Measurements from ENCODE around the gene SHB.

The SHB gene

GRCh38 chr9:37988602-37989001 lies 80.4 kb downstream of the SHB start:
- TF ChIP-seq ZNF10 (tag by site-specific recombination; IDR thresholded peaks at IDR 0.05) (peak; percentile 98), ZNF629 (tag by site-specific recombination; IDR thresholded peaks at IDR 0.05) (no peak)
- Histone ChIP-seq H3K4me1 (ENCODE audit: control insufficient read depth, insufficient read depth, low read length) (no peaks in the 10 kb centered on the region), H3K27ac (ENCODE audit: extremely low read depth, low read depth, low read length) (no peak overlapping the region), H3K4me3 (ENCODE audit: low read depth, low read length) (no peak overlapping the region), H3K9me3 (ENCODE audit: control insufficient read depth, insufficient read depth, low read depth, low read length) (no peaks in the 10 kb centered on the region), H3K36me3 (ENCODE audit: control insufficient read depth in 2 of 2, insufficient read depth in 1 of 2, low read length in 2 of 2) (peaks cover 0 to 37% of the 10 kb centered on the region in 2 experiments; a peak in 1 of 3 replicates)
- ChIA-PET CTCF (no interaction called here), POLR2A (no interaction called here)

DNA sequence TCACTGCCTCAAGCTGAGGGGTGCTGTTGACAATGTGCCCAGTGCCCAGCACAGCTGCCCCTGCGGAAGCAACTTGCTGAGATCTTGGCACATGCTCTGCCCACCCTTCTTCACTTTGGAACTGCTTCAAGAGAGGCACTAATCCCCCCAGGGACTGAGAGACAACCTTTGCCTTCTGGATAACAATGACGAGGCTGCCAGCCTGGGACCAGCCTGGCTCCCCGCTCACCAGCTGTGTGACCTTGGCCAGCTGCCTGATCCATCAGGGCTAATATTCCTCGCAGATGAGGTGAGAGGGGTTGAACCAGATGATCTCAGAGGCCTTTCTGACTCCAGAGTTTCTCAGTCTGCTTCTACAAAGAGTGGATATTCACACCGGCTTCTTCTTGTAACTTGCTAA lies 81.0 kb downstream of the SHB start:
- no peak for TF ChIP-seq ZNF596 (tag by site-specific recombination; IDR thresholded peaks at IDR 0.05)
- TF ChIP-seq KLF9 (tag by site-specific recombination; IDR thresholded peaks at IDR 0.05; ENCODE audit: low read depth) = no peak
- no peak for TF ChIP-seq ZNF449 (tag by site-specific recombination; IDR thresholded peaks at IDR 0.05)
- TF ChIP-seq ZNF768 (tag by site-specific recombination; IDR thresholded peaks at IDR 0.05) = no peak
- no peak for TF ChIP-seq ZBTB17 (tag by site-specific recombination; IDR thresholded peaks at IDR 0.05)
- no peak for TF ChIP-seq BCL11A (tag by site-specific recombination; IDR thresholded peaks at IDR 0.05; ENCODE audit: low read depth)
- TF ChIP-seq ZNF366 (tag by site-specific recombination; conservative IDR thresholded peaks at IDR 0.05) = no peak
- no peak for TF ChIP-seq HOXC10 (CRISPR knock-in tag; IDR thresholded peaks at IDR 0.05)
- no peak for TF ChIP-seq ZFP69B (tag by site-specific recombination; IDR thresholded peaks at IDR 0.05)
- no peak for TF ChIP-seq ZNF148 (tag by site-specific recombination; IDR thresholded peaks at IDR 0.05; ENCODE audit: borderline replicate concordance)
- no peak for TF ChIP-seq PRDM1 (tag by site-specific recombination; IDR thresholded peaks at IDR 0.05)
- no peak for TF ChIP-seq ZNF132 (tag by site-specific recombination; IDR thresholded peaks at IDR 0.05; ENCODE audit: borderline replicate concordance)
- TF ChIP-seq GLIS2 (tag by site-specific recombination; IDR thresholded peaks at IDR 0.05) = no peak
- TF ChIP-seq TCF7L2 (IDR thresholded peaks at IDR 0.05; ENCODE audit: borderline replicate concordance, low read depth, low read length) = no peak
- Histone ChIP-seq H3K9me3 (ENCODE audit: control insufficient read depth, insufficient read depth, low read depth, low read length) (no peaks in the 10 kb centered on the region), H3K27ac (ENCODE audit: extremely low read depth, low read depth, low read length) (no peak overlapping the region), H3K4me1 (ENCODE audit: control insufficient read depth, insufficient read depth, low read length) (no peaks in the 10 kb centered on the region), H3K36me3 (ENCODE audit: control insufficient read depth in 2 of 2, insufficient read depth in 1 of 2, low read length in 2 of 2) (peaks cover 0 to 37% of the 10 kb centered on the region in 2 experiments; a peak in 1 of 3 replicates), H3K4me3 (ENCODE audit: low read depth, low read length) (no peak overlapping the region)
- ChIA-PET CTCF (no interaction called here), POLR2A (no interaction called here)

- Histone ChIP-seq H3K27ac (ENCODE audit: extremely low read depth, low read depth, low read length) (no peak overlapping the region), H3K9me3 (ENCODE audit: control insufficient read depth, insufficient read depth, low read depth, low read length) (no peaks in the 10 kb centered on the region), H3K4me3 (ENCODE audit: low read depth, low read length) (no peak overlapping the region), H3K4me1 (ENCODE audit: control insufficient read depth, insufficient read depth, low read length) (no peaks in the 10 kb centered on the region), H3K36me3 (ENCODE audit: control insufficient read depth in 2 of 2, insufficient read depth in 1 of 2, low read length in 2 of 2) (peaks cover 0 to 32% of the 10 kb centered on the region in 2 experiments; a peak in 1 of 3 replicates)
- CTCF ChIA-PET = no interaction called here
- POLR2A ChIA-PET = no interaction called here
- TF ChIP-seq, protein P1, sequence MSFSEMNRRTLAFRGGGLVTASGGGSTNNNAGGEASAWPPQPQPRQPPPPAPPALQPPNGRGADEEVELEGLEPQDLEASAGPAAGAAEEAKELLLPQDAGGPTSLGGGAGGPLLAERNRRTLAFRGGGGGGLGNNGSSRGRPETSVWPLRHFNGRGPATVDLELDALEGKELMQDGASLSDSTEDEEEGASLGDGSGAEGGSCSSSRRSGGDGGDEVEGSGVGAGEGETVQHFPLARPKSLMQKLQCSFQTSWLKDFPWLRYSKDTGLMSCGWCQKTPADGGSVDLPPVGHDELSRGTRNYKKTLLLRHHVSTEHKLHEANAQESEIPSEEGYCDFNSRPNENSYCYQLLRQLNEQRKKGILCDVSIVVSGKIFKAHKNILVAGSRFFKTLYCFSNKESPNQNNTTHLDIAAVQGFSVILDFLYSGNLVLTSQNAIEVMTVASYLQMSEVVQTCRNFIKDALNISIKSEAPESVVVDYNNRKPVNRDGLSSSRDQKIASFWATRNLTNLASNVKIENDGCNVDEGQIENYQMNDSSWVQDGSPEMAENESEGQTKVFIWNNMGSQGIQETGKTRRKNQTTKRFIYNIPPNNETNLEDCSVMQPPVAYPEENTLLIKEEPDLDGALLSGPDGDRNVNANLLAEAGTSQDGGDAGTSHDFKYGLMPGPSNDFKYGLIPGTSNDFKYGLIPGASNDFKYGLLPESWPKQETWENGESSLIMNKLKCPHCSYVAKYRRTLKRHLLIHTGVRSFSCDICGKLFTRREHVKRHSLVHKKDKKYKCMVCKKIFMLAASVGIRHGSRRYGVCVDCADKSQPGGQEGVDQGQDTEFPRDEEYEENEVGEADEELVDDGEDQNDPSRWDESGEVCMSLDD (tag by site-specific recombination; IDR thresholded peaks at IDR 0.05) = no peak
- TF ChIP-seq ZNF138 (tag by site-specific recombination; IDR thresholded peaks at IDR 0.05; ENCODE audit: borderline replicate concordance) = no peak
- TF ChIP-seq ZIC2 (tag by site-specific recombination; IDR thresholded peaks at IDR 0.05) = no peak
- no peak for TF ChIP-seq ZNF521 (tag by site-specific recombination; IDR thresholded peaks at IDR 0.05)
- TF ChIP-seq MZF1 (tag by site-specific recombination; IDR thresholded peaks at IDR 0.05; ENCODE audit: borderline replicate concordance) = no peak
- TF ChIP-seq ZNF610 (tag by site-specific recombination; IDR thresholded peaks at IDR 0.05; ENCODE audit: borderline replicate concordance) = no peak
- no peak for TF ChIP-seq KLF17 (tag by site-specific recombination; IDR thresholded peaks at IDR 0.05)
- no peak for TF ChIP-seq TCF7L2 (IDR thresholded peaks at IDR 0.05; ENCODE audit: borderline replicate concordance, low read depth, low read length)
- no peak for TF ChIP-seq ZBTB21 (tag by site-specific recombination; IDR thresholded peaks at IDR 0.05)
- no peak for TF ChIP-seq IKZF3 (tag by site-specific recombination; IDR thresholded peaks at IDR 0.05)
- TF ChIP-seq RBAK (tag by site-specific recombination; IDR thresholded peaks at IDR 0.05) = no peak
Observed at GRCh38 chr9:37987467-37987981, 81.5 kb downstream of the SHB start.
